Left ventricle myocardium inferior (tissue), 1 donor: ENCODE data around the gene CACNA2D1. TPM values are rescaled to one million over a fixed set of nuclear protein-coding genes. Genes with fewer than 3 reads are reported as not detected.
A peak's percentile ranks its signal among the peaks of the same experiment; 100 is the strongest.

ENCODE experiments used
- DNase-seq: peaks from one replicate; pipeline ENCODE4 v3.0.0-alpha.2; 2020
- H3K27ac ChIP-seq: fragments of 200-600 bp; replicated peaks from 2 replicates; pipeline ENCODE4 v1.8.0; 2021
- H3K27me3 ChIP-seq: fragments of 200-600 bp; 2 replicates; pipeline ENCODE4 v1.8.0; 2021; ENCODE audit warnings: low read depth
- H3K36me3 ChIP-seq: fragments of 200-600 bp; 2 replicates; pipeline ENCODE4 v1.8.0; 2021
- H3K4me1 ChIP-seq: fragments of 200-600 bp; 2 replicates; pipeline ENCODE4 v1.8.0; 2021
- H3K4me3 ChIP-seq: fragments of 200-600 bp; 2 replicates; pipeline ENCODE4 v1.8.0; 2021; ENCODE audit warnings: mild to moderate bottlenecking, moderate library complexity
- H3K9me3 ChIP-seq: fragments of 200-600 bp; replicated peaks from 2 replicates; pipeline ENCODE4 v1.8.0; 2021
- CTCF ChIP-seq: fragments of 200-600 bp; IDR thresholded peaks from 2 replicates; pipeline ENCODE4 v1.8.0; 2021; ENCODE audit warnings: antibody characterized with exemption, mild to moderate bottlenecking, borderline replicate concordance
- intact Hi-C: fragments of 100-400 bp; cut with micrococcal nuclease; formaldehyde crosslinking; loops from one replicate; pipeline ENCODE4 v1.11.0; 2022
- total RNA-seq: library from RNA; stranded (reverse); fragmentation: NEBNext Ultra II Directional; extraction: Animal tissue kit (Norgen Biotek cat#: 25700); gene quantifications from one replicate; pipeline ENCODE4 v1.2.1, GENCODE V29; 2021
- donor health status: DM: no; HTN: yes; CAD: no; lungs with severe emphysema.

Gene CACNA2D1
- total RNA-seq, 1 donor from 2014 or later: 64.6 TPM

DNA sequence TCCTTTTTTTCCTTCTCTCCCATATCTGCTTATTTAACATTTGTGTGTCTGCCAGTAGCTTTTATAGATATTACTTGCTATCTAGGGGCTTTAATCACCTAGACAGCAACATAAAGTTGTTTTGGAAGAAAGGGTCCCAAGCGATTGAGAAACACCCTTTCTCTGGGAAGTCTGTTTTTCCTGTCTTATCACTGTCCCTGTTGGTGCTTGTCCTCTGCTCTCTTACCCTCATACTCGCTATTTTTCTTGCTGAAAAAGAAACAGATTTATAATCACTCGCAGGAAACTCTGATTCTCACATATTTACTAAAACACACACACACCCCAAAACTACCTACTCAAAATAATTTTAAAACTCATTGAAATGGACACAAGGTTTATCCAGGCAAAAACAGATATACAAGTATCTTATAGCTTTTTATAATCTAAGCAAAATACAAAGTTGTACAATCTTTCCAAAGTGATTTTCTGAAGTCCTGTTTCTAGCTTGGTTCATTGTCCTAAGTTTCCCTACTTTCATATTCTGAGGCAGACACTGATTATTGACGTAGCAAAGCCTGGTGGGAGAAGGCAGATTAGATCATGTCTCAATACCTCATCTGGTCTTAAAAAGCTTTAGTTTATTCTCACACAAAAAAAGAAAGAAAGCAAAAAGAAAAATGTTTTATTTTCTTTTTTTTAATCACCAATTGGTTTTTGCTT lies 157.3 kb downstream of the CACNA2D1 start:
- TF ChIP-seq CTCF: no peak
- no peaks in the 10 kb centered on the region for H3K27me3 ChIP-seq
- peak overlapping the region; percentile 79 for H3K27ac ChIP-seq
- intact Hi-C loops: no loop called here
- H3K4me1 ChIP-seq: peaks cover 39% of the 10 kb centered on the region
- peak overlapping the region; percentile 22 for H3K4me3 ChIP-seq
- no peaks in the 10 kb centered on the region for H3K9me3 ChIP-seq
- H3K36me3 ChIP-seq: no peaks in the 10 kb centered on the region
- no peak for DNase-seq

GRCh38 chr7:82284936-82285519 lies 158.5 kb downstream of the CACNA2D1 start:
- no peaks in the 10 kb centered on the region for H3K9me3 ChIP-seq
- H3K36me3 ChIP-seq: no peaks in the 10 kb centered on the region
- no peak for TF ChIP-seq CTCF
- peak overlapping the region; percentile 79 for H3K27ac ChIP-seq
- no peaks in the 10 kb centered on the region for H3K27me3 ChIP-seq
- no peak for DNase-seq
- peaks cover 37% of the 10 kb centered on the region for H3K4me1 ChIP-seq
- intact Hi-C loops: no loop called here
- H3K4me3 ChIP-seq: no peak overlapping the region

- Histone ChIP-seq H3K4me1 (peaks cover 9% of the 10 kb centered on the region), H3K36me3 (no peaks in the 10 kb centered on the region), H3K4me3 (no peak overlapping the region), H3K27ac (no peak overlapping the region), H3K27me3 (no peaks in the 10 kb centered on the region), H3K9me3 (no peaks in the 10 kb centered on the region)
- no peak for TF ChIP-seq CTCF
- intact Hi-C loops: no loop called here
- DNase-seq: no peak
Observed at GRCh38 chr7:82275342-82275741, 168.2 kb downstream of the CACNA2D1 start.

DNA sequence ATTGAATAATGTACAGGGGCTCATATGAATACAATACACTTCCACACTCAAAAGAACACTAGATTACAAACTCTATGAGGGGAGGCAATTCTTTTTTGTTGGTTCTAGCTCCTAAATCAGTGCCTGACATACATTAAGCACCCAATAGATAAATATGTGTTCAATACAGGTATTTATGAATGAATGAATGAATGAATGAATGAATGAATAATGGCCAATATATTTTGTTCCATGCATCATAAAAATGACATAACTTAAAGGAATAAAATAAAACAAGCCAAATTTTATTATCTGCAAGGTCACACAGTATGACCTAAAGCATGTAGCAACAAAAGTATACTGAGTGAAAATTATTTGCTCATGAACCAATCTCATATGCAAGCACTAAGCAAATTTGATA lies 168.9 kb downstream of the CACNA2D1 start:
- intact Hi-C loops: no loop called here
- Histone ChIP-seq H3K4me3 (no peak overlapping the region), H3K9me3 (no peaks in the 10 kb centered on the region), H3K27ac (no peak overlapping the region), H3K27me3 (no peaks in the 10 kb centered on the region), H3K36me3 (no peaks in the 10 kb centered on the region), H3K4me1 (peaks cover 12% of the 10 kb centered on the region)
- no peak for TF ChIP-seq CTCF
- DNase-seq: no peak

GRCh38 chr7:82273886-82274285 lies 169.7 kb downstream of the CACNA2D1 start:
- no peaks in the 10 kb centered on the region for H3K27me3 ChIP-seq
- no peak for TF ChIP-seq CTCF
- intact Hi-C loops: no loop called here
- no peak overlapping the region for H3K4me3 ChIP-seq
- peaks cover 8% of the 10 kb centered on the region for H3K4me1 ChIP-seq
- H3K36me3 ChIP-seq: no peaks in the 10 kb centered on the region
- no peaks in the 10 kb centered on the region for H3K9me3 ChIP-seq
- H3K27ac ChIP-seq: no peak overlapping the region
- no peak for DNase-seq
